Neuron (in vitro differentiated cells): ENCODE data around the gene CYLC2.

Experiments
- H2AFZ ChIP-seq: one replicate; pipeline ENCODE4 v1.6.1; 2013; ENCODE audit warnings: low read depth, mild to moderate bottlenecking, inconsistent platforms, low read length, moderate library complexity
- H3K27me3 ChIP-seq: one replicate; pipeline ENCODE4 v1.6.1; 2013; ENCODE audit warnings: low read length; ENCODE audit not compliant: insufficient read depth
- H3K36me3 ChIP-seq: one replicate; pipeline ENCODE4 v1.6.1; 2013; ENCODE audit warnings: low read length; ENCODE audit not compliant: insufficient read depth
- H3K4me1 ChIP-seq: one replicate; pipeline ENCODE4 v1.6.1; 2013; ENCODE audit warnings: low read length; ENCODE audit not compliant: insufficient read depth
- H3K4me3 ChIP-seq: 2 replicates; pipeline ENCODE4 v1.5.1; 2013; ENCODE audit warnings: mild to moderate bottlenecking, low read length, moderate library complexity
- H3K9me3 ChIP-seq: one replicate; pipeline ENCODE4 v1.6.1; 2013; ENCODE audit warnings: low read length

Gene CYLC2

GRCh38 chr9:103041961-103042360 lies 46.8 kb downstream of the CYLC2 start:
- Histone ChIP-seq H3K4me3 (no peak overlapping the region), H3K9me3 (no peaks in the 10 kb centered on the region), H2AFZ (no peak overlapping the region), H3K36me3 (no peaks in the 10 kb centered on the region), H3K27me3 (no peaks in the 10 kb centered on the region), H3K4me1 (no peaks in the 10 kb centered on the region)
